Stimulated activated CD4-positive, alpha-beta T cell treated with anti-CD3 and anti-CD28 coated beads, Interleukin-12 subunit alpha, Interleukin-12 subunit beta, amount 100 ng/mL, for 24 hours (primary cell): ENCODE results near the gene GUCA2A.

ENCODE experiments used
- DNase-seq, 2 experiments: peaks; one replicate each; pipeline ENCODE4 v3.0.0-alpha.2; 2020; ENCODE audit warnings: low read depth in 2 of 2

GUCA2A gene

GRCh38 chr1:42177541-42177981 is 13.0 kb upstream of the GUCA2A start:
- no peak for DNase-seq

GRCh38 chr1:42176902-42177519 is 12.5 kb upstream of the GUCA2A start:
- DNase-seq: no peak

GRCh38 chr1:42175314-42176054 is 10.9 kb upstream of the GUCA2A start:
- DNase-seq: no peak

- DNase-seq: no peak
Observed at GRCh38 chr1:42173961-42174735, 9.6 kb upstream of the GUCA2A start.

GRCh38 chr1:42173155-42173933 is 8.8 kb upstream of the GUCA2A start:
- peak; percentile 41 to 59 for DNase-seq

GRCh38 chr1:42172381-42173133 is 8.0 kb upstream of the GUCA2A start:
- DNase-seq: no peak

GRCh38 chr1:42171679-42172266 is 7.2 kb upstream of the GUCA2A start:
- no peak for DNase-seq

- DNase-seq: no peak
Observed at GRCh38 chr1:42170779-42171621, 6.5 kb upstream of the GUCA2A start.

- DNase-seq: no peak
Observed at GRCh38 chr1:42168763-42169162, 4.2 kb upstream of the GUCA2A start.

GRCh38 chr1:42168391-42168670 is 3.8 kb upstream of the GUCA2A start:
- no peak for DNase-seq

- no peak for DNase-seq
Observed at GRCh38 chr1:42167611-42168390, 3.3 kb upstream of the GUCA2A start.

GRCh38 chr1:42165511-42166210 is 1.1 kb upstream of the GUCA2A start:
- no peak for DNase-seq

GRCh38 chr1:42163536-42164503 is 725 bp downstream of the GUCA2A start:
- no peak for DNase-seq

- no peak for DNase-seq
Observed at GRCh38 chr1:42163114-42163513, 1.4 kb downstream of the GUCA2A start.

- no peak for DNase-seq
Observed at GRCh38 chr1:42162181-42162580, 2.4 kb downstream of the GUCA2A start.

- no peak for DNase-seq
Observed at GRCh38 chr1:42158189-42158588, 6.4 kb downstream of the GUCA2A start.

GRCh38 chr1:42157667-42158066 is 6.9 kb downstream of the GUCA2A start:
- DNase-seq: no peak
